ENCODE data around the gene LRCOL1.

LRCOL1 gene

GRCh38 chr12:132641811-132642650 lies 31.6 kb upstream of the LRCOL1 start:
- no peak for TF ChIP-seq CTCF (IDR thresholded peaks at IDR 0.05; ENCODE audit: control insufficient read depth, extremely low read depth, insufficient read depth)
- DNase-seq (ENCODE audit: low read depth): no peak
- no peak overlapping the region for H3K4me3 ChIP-seq (ENCODE audit: low read depth, low read length)

GRCh38 chr12:132640936-132641335 lies 30.6 kb upstream of the LRCOL1 start:
- no peak overlapping the region for H3K4me3 ChIP-seq (ENCODE audit: low read depth, low read length)
- TF ChIP-seq CTCF (IDR thresholded peaks at IDR 0.05; ENCODE audit: control insufficient read depth, extremely low read depth, insufficient read depth): no peak

GRCh38 chr12:132639956-132640520 lies 29.7 kb upstream of the LRCOL1 start:
- no peak overlapping the region for H3K4me3 ChIP-seq (ENCODE audit: low read depth, low read length)
- DNase-seq (ENCODE audit: low read depth): no peak
- no peak for TF ChIP-seq CTCF (IDR thresholded peaks at IDR 0.05; ENCODE audit: control insufficient read depth, extremely low read depth, insufficient read depth)

More at GRCh38 chr12:132640936-132641335, 30.6 kb upstream of the LRCOL1 start:
- DNase-seq (ENCODE audit: low read depth): no peak

GRCh38 chr12:132638541-132639408 lies 28.4 kb upstream of the LRCOL1 start:
- DNase-seq (ENCODE audit: low read depth): no peak
- peak; percentile 96 for TF ChIP-seq CTCF (IDR thresholded peaks at IDR 0.05; ENCODE audit: control insufficient read depth, extremely low read depth, insufficient read depth)
- no peak overlapping the region for H3K4me3 ChIP-seq (ENCODE audit: low read depth, low read length)

- H3K4me3 ChIP-seq (ENCODE audit: low read depth, low read length): no peak overlapping the region
- DNase-seq (ENCODE audit: low read depth): no peak
- TF ChIP-seq CTCF (IDR thresholded peaks at IDR 0.05; ENCODE audit: control insufficient read depth, extremely low read depth, insufficient read depth): no peak
These were observed 27.4 kb upstream of the LRCOL1 start for GRCh38 chr12:132637811-132638210.

- no peak overlapping the region for H3K4me3 ChIP-seq (ENCODE audit: low read depth, low read length)
- no peak for TF ChIP-seq CTCF (IDR thresholded peaks at IDR 0.05; ENCODE audit: control insufficient read depth, extremely low read depth, insufficient read depth)
- no peak for DNase-seq (ENCODE audit: low read depth)
These were observed 24.9 kb upstream of the LRCOL1 start for GRCh38 chr12:132635076-132635955.
